CD4-positive, CD25-positive, alpha-beta regulatory T cell (primary cell): ENCODE data around the gene UBE4B. TPM values are rescaled to one million over a fixed set of nuclear protein-coding genes. Genes with fewer than 3 reads are reported as not detected.

Source experiments
- ATAC-seq, 2 donors: fragments of 150-1000 bp; cut with Tn5 transposase; one replicate each; pipeline ENCODE4 v1.10.0; 2021; ENCODE audit warnings: low read depth in 2 of 2, moderate number of reproducible peaks in 2 of 2, moderate library complexity in 1 of 2
- DNase-seq, 3 donors: peaks; one replicate each; pipeline versions ENCODE4 v3.0.0 to v3.0.0-alpha.2; 2012 to 2022; ENCODE audit warnings: mixed read lengths in 1 of 3
- H3K27ac ChIP-seq: one replicate; pipeline ENCODE4 v1.7.0; 2013; ENCODE audit warnings: mild to moderate bottlenecking, low read length; ENCODE audit not compliant: insufficient read depth, poor library complexity, severe bottlenecking
- H3K27me3 ChIP-seq: one replicate; pipeline ENCODE4 v1.7.0; 2013; ENCODE audit warnings: low read length; ENCODE audit not compliant: control insufficient read depth, insufficient read depth
- H3K36me3 ChIP-seq: one replicate; pipeline ENCODE4 v1.7.0; 2013; ENCODE audit warnings: mild to moderate bottlenecking, low read length, moderate library complexity; ENCODE audit not compliant: control insufficient read depth, insufficient read depth
- H3K4me1 ChIP-seq: 2 replicates; pipeline ENCODE4 v1.7.0; 2013; ENCODE audit warnings: mild to moderate bottlenecking, low read length; ENCODE audit not compliant: insufficient read depth, control insufficient read depth, poor library complexity, severe bottlenecking
- H3K4me3 ChIP-seq: one replicate; pipeline ENCODE4 v1.7.0; 2013; ENCODE audit warnings: low read depth, mild to moderate bottlenecking, low read length, moderate library complexity
- H3K9me3 ChIP-seq, 2 experiments: 1 replicate in 1 of 2; 2 replicates in 1 of 2; pipeline ENCODE4 v1.7.0; 2013; ENCODE audit warnings: low read length in 2 of 2, mild to moderate bottlenecking in 1 of 2, moderate library complexity in 1 of 2; ENCODE audit not compliant: control insufficient read depth in 2 of 2
- H3K27ac Mint-ChIP-seq, 3 donors: one replicate each; pipeline ENCODE4 v1.8.0; 2020 to 2022; ENCODE audit warnings: mild to moderate bottlenecking in 3 of 3, mixed read lengths in 3 of 3, moderate library complexity in 2 of 3
- H3K27me3 Mint-ChIP-seq: one replicate; pipeline ENCODE4 v1.8.0; 2022; ENCODE audit warnings: mild to moderate bottlenecking, mixed read lengths
- H3K36me3 Mint-ChIP-seq: one replicate; pipeline ENCODE4 v1.8.0; 2020; ENCODE audit warnings: mixed read lengths
- H3K4me1 Mint-ChIP-seq, 4 donors: one replicate each; pipeline ENCODE4 v1.8.0; 2020 to 2022; ENCODE audit warnings: mixed read lengths in 4 of 4, mild to moderate bottlenecking in 1 of 4
- H3K4me3 Mint-ChIP-seq, 4 donors: one replicate each; pipeline ENCODE4 v1.8.0; 2020 to 2022; ENCODE audit warnings: mild to moderate bottlenecking in 4 of 4, mixed read lengths in 4 of 4, moderate library complexity in 3 of 4
- H3K9me3 Mint-ChIP-seq, 7 donors: one replicate each; pipeline ENCODE4 v1.8.0; 2020 to 2022; ENCODE audit warnings: mixed read lengths in 7 of 7, mild to moderate bottlenecking in 3 of 7, moderate library complexity in 2 of 7
- polyA plus RNA-seq, 4 donors: library from polyadenylated mRNA; unstranded; fragments of 300-500 nt; fragmentation: Illumina TruSeq; gene quantifications; one replicate each; pipeline ENCODE4 v1.2.3, GENCODE V29; 2021
- total RNA-seq: library from RNA; stranded (reverse); gene quantifications from one replicate; pipeline ENCODE4 v1.2.3, GENCODE V29; 2022

UBE4B gene
- total and polyA plus RNA-seq, 5 donors from 2014 or later: 8.0 to 38.7 (median 9.3) TPM

GRCh38 chr1:10185759-10186158 lies 153.0 kb downstream of the UBE4B start:
- no peak for DNase-seq
- no peak overlapping the region for H3K4me3 ChIP-seq
- peaks cover 0 to 3% (median 0%) of the 10 kb centered on the region in 4 donors for H3K4me1 Mint-ChIP-seq
- peaks cover 5% of the 10 kb centered on the region for H3K36me3 Mint-ChIP-seq
- no peak overlapping the region for H3K27ac ChIP-seq
- peaks cover 0 to 2% (median 0%) of the 10 kb centered on the region in 7 donors for H3K9me3 Mint-ChIP-seq
- no peaks in the 10 kb centered on the region for H3K4me1 ChIP-seq
- H3K4me3 Mint-ChIP-seq: no peak overlapping the region
- H3K27me3 Mint-ChIP-seq: no peaks in the 10 kb centered on the region
- ATAC-seq: no peak
- no peaks in the 10 kb centered on the region for H3K9me3 ChIP-seq
- no peak overlapping the region for H3K27ac Mint-ChIP-seq
- H3K36me3 ChIP-seq: peaks cover 3% of the 10 kb centered on the region
- H3K27me3 ChIP-seq: no peaks in the 10 kb centered on the region

- H3K4me1 Mint-ChIP-seq: peaks cover 0 to 3% (median 0%) of the 10 kb centered on the region in 4 donors
- H3K4me3 Mint-ChIP-seq: no peak overlapping the region
- ATAC-seq: no peak
- H3K27me3 Mint-ChIP-seq: peaks cover 5% of the 10 kb centered on the region
- Histone ChIP-seq H3K4me1 (no peaks in the 10 kb centered on the region), H3K27me3 (no peaks in the 10 kb centered on the region), H3K4me3 (no peak overlapping the region), H3K36me3 (no peaks in the 10 kb centered on the region), H3K9me3 (no peaks in the 10 kb centered on the region), H3K27ac (no peak overlapping the region)
- H3K9me3 Mint-ChIP-seq: peaks cover 0 to 2% (median 0%) of the 10 kb centered on the region in 7 donors
- H3K27ac Mint-ChIP-seq: no peak overlapping the region
- peak in 1 of 3 donors; percentile 42 for DNase-seq
- peaks cover 5% of the 10 kb centered on the region for H3K36me3 Mint-ChIP-seq
Measured at GRCh38 chr1:10186331-10187025, 153.7 kb downstream of the UBE4B start.

GRCh38 chr1:10187026-10187334 lies 154.2 kb downstream of the UBE4B start:
- no peak overlapping the region for H3K4me3 ChIP-seq
- no peaks in the 10 kb centered on the region for H3K36me3 ChIP-seq
- Mint-ChIP-seq H3K27ac (no peak overlapping the region), H3K4me3 (no peak overlapping the region), H3K27me3 (peaks cover 5% of the 10 kb centered on the region), H3K36me3 (peaks cover 5% of the 10 kb centered on the region), H3K4me1 (peaks cover 0 to 3% (median 0%) of the 10 kb centered on the region in 4 donors), H3K9me3 (peaks cover 0 to 2% (median 0%) of the 10 kb centered on the region in 7 donors)
- no peak overlapping the region for H3K27ac ChIP-seq
- no peak for ATAC-seq
- H3K4me1 ChIP-seq: no peaks in the 10 kb centered on the region
- no peaks in the 10 kb centered on the region for H3K27me3 ChIP-seq
- H3K9me3 ChIP-seq: no peaks in the 10 kb centered on the region
- DNase-seq: no peak

- Histone ChIP-seq H3K4me1 (no peaks in the 10 kb centered on the region), H3K9me3 (no peaks in the 10 kb centered on the region), H3K27me3 (no peaks in the 10 kb centered on the region), H3K27ac (no peak overlapping the region), H3K4me3 (no peak overlapping the region), H3K36me3 (no peaks in the 10 kb centered on the region)
- H3K4me1 Mint-ChIP-seq: peaks cover 0 to 3% (median 0%) of the 10 kb centered on the region in 4 donors
- peaks cover 0 to 2% (median 0%) of the 10 kb centered on the region in 7 donors for H3K9me3 Mint-ChIP-seq
- H3K4me3 Mint-ChIP-seq: no peak overlapping the region
- DNase-seq (no peak), ATAC-seq (no peak)
- peaks cover 5% of the 10 kb centered on the region for H3K27me3 Mint-ChIP-seq
- no peak overlapping the region for H3K27ac Mint-ChIP-seq
- H3K36me3 Mint-ChIP-seq: peaks cover 5% of the 10 kb centered on the region
Measured at GRCh38 chr1:10188133-10188650, 155.4 kb downstream of the UBE4B start.

- DNase-seq (no peak), ATAC-seq (no peak)
Measured at GRCh38 chr1:10189659-10190058, 156.9 kb downstream of the UBE4B start.

GRCh38 chr1:10192263-10192662 lies 159.5 kb downstream of the UBE4B start:
- peaks cover 0 to 3% (median 0%) of the 10 kb centered on the region in 7 donors for H3K9me3 Mint-ChIP-seq
- no peaks in the 10 kb centered on the region for H3K9me3 ChIP-seq
- no peak overlapping the region for H3K27ac Mint-ChIP-seq
- H3K4me3 ChIP-seq: no peak overlapping the region
- H3K4me3 Mint-ChIP-seq: no peak overlapping the region
- H3K36me3 ChIP-seq: no peaks in the 10 kb centered on the region
- no peaks in the 10 kb centered on the region for H3K4me1 Mint-ChIP-seq
- no peaks in the 10 kb centered on the region for H3K4me1 ChIP-seq
- H3K27me3 Mint-ChIP-seq: peaks cover 22% of the 10 kb centered on the region
- no peaks in the 10 kb centered on the region for H3K36me3 Mint-ChIP-seq
- ATAC-seq (no peak), DNase-seq (no peak)
- H3K27me3 ChIP-seq: no peaks in the 10 kb centered on the region
- H3K27ac ChIP-seq: no peak overlapping the region

More at GRCh38 chr1:10189659-10190058, 156.9 kb downstream of the UBE4B start:
- Mint-ChIP-seq H3K27ac (no peak overlapping the region), H3K9me3 (peaks cover 0 to 3% (median 0%) of the 10 kb centered on the region in 7 donors), H3K4me1 (peaks cover 0 to 3% (median 0%) of the 10 kb centered on the region in 4 donors), H3K36me3 (no peaks in the 10 kb centered on the region), H3K4me3 (no peak overlapping the region), H3K27me3 (peaks cover 10% of the 10 kb centered on the region)
- no peaks in the 10 kb centered on the region for H3K9me3 ChIP-seq
- no peak overlapping the region for H3K4me3 ChIP-seq
- H3K4me1 ChIP-seq: no peaks in the 10 kb centered on the region
- no peaks in the 10 kb centered on the region for H3K36me3 ChIP-seq
- no peaks in the 10 kb centered on the region for H3K27me3 ChIP-seq
- no peak overlapping the region for H3K27ac ChIP-seq

GRCh38 chr1:10193288-10193687 lies 160.5 kb downstream of the UBE4B start:
- no peaks in the 10 kb centered on the region for H3K9me3 ChIP-seq
- no peaks in the 10 kb centered on the region for H3K36me3 ChIP-seq
- H3K4me3 ChIP-seq: no peak overlapping the region
- H3K4me1 ChIP-seq: no peaks in the 10 kb centered on the region
- Mint-ChIP-seq H3K27me3 (peaks cover 27% of the 10 kb centered on the region), H3K4me1 (no peaks in the 10 kb centered on the region), H3K27ac (peak overlapping the region in 1 of 3 donors; percentile 11), H3K9me3 (peaks cover 0 to 3% (median 0%) of the 10 kb centered on the region in 7 donors), H3K4me3 (no peak overlapping the region), H3K36me3 (no peaks in the 10 kb centered on the region)
- H3K27me3 ChIP-seq: no peaks in the 10 kb centered on the region
- H3K27ac ChIP-seq: no peak overlapping the region
- no peak for DNase-seq
- ATAC-seq: no peak

GRCh38 chr1:10195570-10195969 lies 162.8 kb downstream of the UBE4B start:
- no peak for ATAC-seq
- Histone ChIP-seq H3K27me3 (no peaks in the 10 kb centered on the region), H3K4me1 (no peaks in the 10 kb centered on the region), H3K27ac (no peak overlapping the region), H3K9me3 (no peaks in the 10 kb centered on the region), H3K36me3 (no peaks in the 10 kb centered on the region), H3K4me3 (no peak overlapping the region)
- no peaks in the 10 kb centered on the region for H3K36me3 Mint-ChIP-seq
- no peak overlapping the region for H3K4me3 Mint-ChIP-seq
- H3K9me3 Mint-ChIP-seq: peaks cover 0 to 3% (median 0%) of the 10 kb centered on the region in 7 donors
- no peak for DNase-seq
- peaks cover 27% of the 10 kb centered on the region for H3K27me3 Mint-ChIP-seq
- no peak overlapping the region for H3K27ac Mint-ChIP-seq
- no peaks in the 10 kb centered on the region for H3K4me1 Mint-ChIP-seq
